ENCODE data around the gene SMOC2. TPM values are rescaled to one million over a fixed set of nuclear protein-coding genes. Genes with fewer than 3 reads are reported as not detected.

The SMOC2 gene
- total RNA-seq, 1 experiment from 2014 or later = 0.42 TPM

DNA sequence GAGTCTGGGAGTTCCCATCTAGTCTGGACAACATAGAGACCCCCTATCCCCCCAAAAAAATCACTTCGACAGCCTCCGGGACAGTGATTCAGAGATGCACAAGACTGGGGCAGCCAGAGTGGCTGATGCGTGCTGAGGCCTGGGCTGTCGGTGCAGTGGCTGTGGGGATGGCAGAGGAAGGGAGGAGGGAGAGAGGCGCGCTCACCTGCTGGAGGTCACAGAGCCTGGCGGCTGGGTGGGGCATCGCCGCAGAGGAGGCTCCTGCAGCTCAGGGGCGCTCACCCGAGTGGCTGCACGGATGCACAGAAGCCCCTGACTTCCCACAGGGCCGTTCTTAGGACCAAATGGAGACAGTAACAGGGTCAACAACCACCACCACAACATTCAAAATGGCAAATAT, 182.8 kb downstream of the SMOC2 start:
- no peak overlapping the region for H3K4me2 ChIP-seq (ENCODE audit: low read length)
- no peak overlapping the region for H3K4me3 ChIP-seq (replicated peaks in 1 of 2; ENCODE audit: low read depth in 1 of 2, low read length in 2 of 2)
- no peak overlapping the region for H3K9ac ChIP-seq (ENCODE audit: low read length)
- H2AFZ ChIP-seq (ENCODE audit: low read depth, low read length, poor library complexity, severe bottlenecking) = no peak overlapping the region
- H3K27me3 ChIP-seq (ENCODE audit: insufficient read depth, low read length) = no peaks in the 10 kb centered on the region
- H3K9me3 ChIP-seq (ENCODE audit: control insufficient read depth in 1 of 2, insufficient read depth in 1 of 2, low read depth in 1 of 2, low read length in 2 of 2) = no peaks in the 10 kb centered on the region
- H3K9me2 ChIP-seq (ENCODE audit: insufficient read depth) = no peaks in the 10 kb centered on the region
- TF ChIP-seq EZH2phosphoT487 (IDR thresholded peaks at IDR 0.05; ENCODE audit: borderline replicate concordance) = no peak
- no peak for TF ChIP-seq RAD21 (IDR thresholded peaks at IDR 0.05; ENCODE audit: low read depth)
- no peak for TF ChIP-seq POLR2AphosphoS5 (IDR thresholded peaks at IDR 0.05; ENCODE audit: low read depth, low read length)
- no TSS peak for BruUV-seq (replicated peaks)
- ChIA-PET RAD21 (ENCODE audit: low non-redundant PET in 1 of 2, low total read pairs in 2 of 2, uncharacterized antibody in 2 of 2, unreplicated experiment in 2 of 2) (no interaction called here), CTCF (no interaction called here), POLR2A (no interaction called here)
- ATAC-seq = no peak
- no peaks in the 10 kb centered on the region for H4K20me1 ChIP-seq (ENCODE audit: insufficient read depth)
- H3K4me1 ChIP-seq (ENCODE audit: control insufficient read depth in 1 of 2, insufficient read depth in 2 of 2, low read length in 2 of 2) = no peaks in the 10 kb centered on the region; a peak in 1 of 4 replicates
- H3K79me2 ChIP-seq (ENCODE audit: insufficient read depth, low read length) = no peaks in the 10 kb centered on the region
- intact Hi-C loops (cut with micrococcal nuclease) = no loop called here
- no peak overlapping the region for H3K27ac ChIP-seq (ENCODE audit: low read depth, low read length)
- H3K36me3 ChIP-seq (ENCODE audit: control insufficient read depth in 1 of 2, insufficient read depth in 2 of 2, low read length in 2 of 2) = no peaks in the 10 kb centered on the region
- no peak for DNase-seq (ENCODE audit: low read depth, low spot score)

- no peak overlapping the region for H2AFZ ChIP-seq (ENCODE audit: low read depth, low read length, poor library complexity, severe bottlenecking)
- no peak overlapping the region for H3K9ac ChIP-seq (ENCODE audit: low read length)
- no peaks in the 10 kb centered on the region for H3K36me3 ChIP-seq (ENCODE audit: control insufficient read depth in 1 of 2, insufficient read depth in 2 of 2, low read length in 2 of 2)
- no peaks in the 10 kb centered on the region for H3K79me2 ChIP-seq (ENCODE audit: insufficient read depth, low read length)
- H3K27ac ChIP-seq (ENCODE audit: low read depth, low read length) = no peak overlapping the region
- H4K20me1 ChIP-seq (ENCODE audit: insufficient read depth) = no peaks in the 10 kb centered on the region
- no peaks in the 10 kb centered on the region for H3K9me2 ChIP-seq (ENCODE audit: insufficient read depth)
- BruUV-seq (replicated peaks) = no TSS peak
- H3K4me1 ChIP-seq (ENCODE audit: control insufficient read depth in 1 of 2, insufficient read depth in 2 of 2, low read length in 2 of 2) = no peaks in the 10 kb centered on the region; a peak in 1 of 4 replicates
- no peak overlapping the region for H3K4me2 ChIP-seq (ENCODE audit: low read length)
- H3K27me3 ChIP-seq (ENCODE audit: insufficient read depth, low read length) = no peaks in the 10 kb centered on the region
- ChIA-PET CTCF (no interaction called here), POLR2A (no interaction called here), RAD21 (ENCODE audit: low non-redundant PET in 1 of 2, low total read pairs in 2 of 2, uncharacterized antibody in 2 of 2, unreplicated experiment in 2 of 2) (no interaction called here)
- H3K4me3 ChIP-seq (replicated peaks in 1 of 2; ENCODE audit: low read depth in 1 of 2, low read length in 2 of 2) = no peak overlapping the region
- no peak for DNase-seq (ENCODE audit: low read depth, low spot score)
- no peak for ATAC-seq
- intact Hi-C loops (cut with micrococcal nuclease) = no loop called here
- H3K9me3 ChIP-seq (ENCODE audit: control insufficient read depth in 1 of 2, insufficient read depth in 1 of 2, low read depth in 1 of 2, low read length in 2 of 2) = no peaks in the 10 kb centered on the region
- TF ChIP-seq, protein P1, sequence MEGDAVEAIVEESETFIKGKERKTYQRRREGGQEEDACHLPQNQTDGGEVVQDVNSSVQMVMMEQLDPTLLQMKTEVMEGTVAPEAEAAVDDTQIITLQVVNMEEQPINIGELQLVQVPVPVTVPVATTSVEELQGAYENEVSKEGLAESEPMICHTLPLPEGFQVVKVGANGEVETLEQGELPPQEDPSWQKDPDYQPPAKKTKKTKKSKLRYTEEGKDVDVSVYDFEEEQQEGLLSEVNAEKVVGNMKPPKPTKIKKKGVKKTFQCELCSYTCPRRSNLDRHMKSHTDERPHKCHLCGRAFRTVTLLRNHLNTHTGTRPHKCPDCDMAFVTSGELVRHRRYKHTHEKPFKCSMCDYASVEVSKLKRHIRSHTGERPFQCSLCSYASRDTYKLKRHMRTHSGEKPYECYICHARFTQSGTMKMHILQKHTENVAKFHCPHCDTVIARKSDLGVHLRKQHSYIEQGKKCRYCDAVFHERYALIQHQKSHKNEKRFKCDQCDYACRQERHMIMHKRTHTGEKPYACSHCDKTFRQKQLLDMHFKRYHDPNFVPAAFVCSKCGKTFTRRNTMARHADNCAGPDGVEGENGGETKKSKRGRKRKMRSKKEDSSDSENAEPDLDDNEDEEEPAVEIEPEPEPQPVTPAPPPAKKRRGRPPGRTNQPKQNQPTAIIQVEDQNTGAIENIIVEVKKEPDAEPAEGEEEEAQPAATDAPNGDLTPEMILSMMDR (IDR thresholded peaks at IDR 0.05 in 2 of 3, conservative IDR thresholded peaks at IDR 0.05 in 1 of 3; ENCODE audit: borderline replicate concordance in 1 of 3, insufficient read depth in 1 of 3, low read depth in 2 of 3, low read length in 2 of 3) = no peak
- TF ChIP-seq JUND (IDR thresholded peaks at IDR 0.05) (no peak), POLR2AphosphoS5 (IDR thresholded peaks at IDR 0.05; ENCODE audit: low read depth, low read length) (no peak), ELF1 (IDR thresholded peaks at IDR 0.05; ENCODE audit: borderline replicate concordance, low read depth) (no peak), FOSL1 (IDR thresholded peaks at IDR 0.05; ENCODE audit: low read depth) (no peak), ZBTB33 (IDR thresholded peaks at IDR 0.05; ENCODE audit: extremely low read depth, insufficient replicate concordance, low read length) (no peak), EZH2phosphoT487 (IDR thresholded peaks at IDR 0.05; ENCODE audit: borderline replicate concordance) (no peak), EZH2 (IDR thresholded peaks at IDR 0.05) (no peak), SP1 (IDR thresholded peaks at IDR 0.05; ENCODE audit: low read depth) (no peak), CEBPB (IDR thresholded peaks at IDR 0.05; ENCODE audit: low read depth) (no peak), ZFX (IDR thresholded peaks at IDR 0.05) (no peak), POLR2A (IDR thresholded peaks at IDR 0.05; ENCODE audit: borderline replicate concordance, extremely low read depth, insufficient read depth, insufficient read length) (no peak), SRF (IDR thresholded peaks at IDR 0.05; ENCODE audit: low read depth) (no peak), SIN3A (IDR thresholded peaks at IDR 0.05; ENCODE audit: low read depth) (no peak), CBX3 (IDR thresholded peaks at IDR 0.05; ENCODE audit: low read depth) (no peak)
- TF ChIP-seq, protein P2, sequence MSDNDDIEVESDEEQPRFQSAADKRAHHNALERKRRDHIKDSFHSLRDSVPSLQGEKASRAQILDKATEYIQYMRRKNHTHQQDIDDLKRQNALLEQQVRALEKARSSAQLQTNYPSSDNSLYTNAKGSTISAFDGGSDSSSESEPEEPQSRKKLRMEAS (IDR thresholded peaks at IDR 0.05) = no peak
These were observed 183.6 kb downstream of the SMOC2 start for GRCh38 chr6:168624540-168624939.
